Measurements from ENCODE around the gene CELF1.
"Not testable (repeated sequence)": the region's sequence is repeated elsewhere in the genome, so short reads cannot be mapped to it uniquely, and the experiment has no call there.

CELF1 gene

DNA sequence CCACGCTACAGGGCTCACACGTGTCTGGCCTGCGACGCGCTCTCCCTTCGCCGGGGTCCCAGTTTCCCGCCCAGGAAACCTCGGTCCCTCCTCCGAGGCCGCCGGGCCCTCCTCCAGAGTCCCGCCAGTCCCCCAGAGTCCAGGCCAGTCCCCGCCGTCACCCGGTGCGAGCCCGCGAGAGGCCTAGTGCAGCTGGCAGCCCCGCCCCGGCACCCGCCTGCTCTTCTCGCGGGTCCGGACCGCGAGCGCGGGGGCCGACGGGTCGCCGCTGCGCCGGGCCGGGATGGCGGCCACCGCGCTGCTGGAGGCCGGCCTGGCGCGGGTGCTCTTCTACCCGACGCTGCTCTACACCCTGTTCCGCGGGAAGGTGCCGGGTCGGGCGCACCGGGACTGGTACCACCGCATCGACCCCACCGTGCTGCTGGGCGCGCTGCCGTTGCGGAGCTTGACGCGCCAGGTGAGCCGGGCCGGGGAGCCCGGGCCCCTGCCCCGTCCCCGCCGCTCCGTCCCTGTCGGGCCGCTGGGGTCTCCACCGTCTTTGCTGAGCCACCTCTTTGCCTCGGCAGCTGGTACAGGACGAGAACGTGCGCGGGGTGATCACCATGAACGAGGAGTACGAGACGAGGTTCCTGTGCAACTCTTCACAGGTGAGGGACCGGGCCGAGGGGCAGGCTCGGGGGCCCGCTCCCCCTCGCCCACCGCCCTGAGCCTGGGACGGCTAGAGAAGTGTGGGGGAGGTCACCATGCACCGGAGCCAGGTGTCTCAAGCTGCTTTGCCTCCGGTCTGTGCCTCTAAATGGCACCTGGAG is 12.6 kb upstream of the CELF1 start, which contains the start of gene PTPMT1:
PTPMT1 (plus strand) TSS at position 260 of the 809 bp plus-strand sequence; CDS start at position 284, 24 bp downstream.
- no peaks in the 10 kb centered on the region for H3K9me3 ChIP-seq (ENCODE audit: severe bottlenecking)
- TF ChIP-seq, protein P1, sequence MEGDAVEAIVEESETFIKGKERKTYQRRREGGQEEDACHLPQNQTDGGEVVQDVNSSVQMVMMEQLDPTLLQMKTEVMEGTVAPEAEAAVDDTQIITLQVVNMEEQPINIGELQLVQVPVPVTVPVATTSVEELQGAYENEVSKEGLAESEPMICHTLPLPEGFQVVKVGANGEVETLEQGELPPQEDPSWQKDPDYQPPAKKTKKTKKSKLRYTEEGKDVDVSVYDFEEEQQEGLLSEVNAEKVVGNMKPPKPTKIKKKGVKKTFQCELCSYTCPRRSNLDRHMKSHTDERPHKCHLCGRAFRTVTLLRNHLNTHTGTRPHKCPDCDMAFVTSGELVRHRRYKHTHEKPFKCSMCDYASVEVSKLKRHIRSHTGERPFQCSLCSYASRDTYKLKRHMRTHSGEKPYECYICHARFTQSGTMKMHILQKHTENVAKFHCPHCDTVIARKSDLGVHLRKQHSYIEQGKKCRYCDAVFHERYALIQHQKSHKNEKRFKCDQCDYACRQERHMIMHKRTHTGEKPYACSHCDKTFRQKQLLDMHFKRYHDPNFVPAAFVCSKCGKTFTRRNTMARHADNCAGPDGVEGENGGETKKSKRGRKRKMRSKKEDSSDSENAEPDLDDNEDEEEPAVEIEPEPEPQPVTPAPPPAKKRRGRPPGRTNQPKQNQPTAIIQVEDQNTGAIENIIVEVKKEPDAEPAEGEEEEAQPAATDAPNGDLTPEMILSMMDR (IDR thresholded peaks at IDR 0.05; ENCODE audit: low read depth, low read length), result no peak
- H3K27ac ChIP-seq, result peak within 1 kb of the TSS; percentile 91
- no peaks in the 10 kb centered on the region for H3K27me3 ChIP-seq (ENCODE audit: insufficient read depth, low read depth, severe bottlenecking)
- H3K36me3 ChIP-seq, result peaks cover 25% of the 10 kb centered on the region
- peak within 1 kb of the TSS; percentile 67 for H3K4me3 ChIP-seq (ENCODE audit: low read depth, low read length)
- peak; percentile 84 for DNase-seq

DNA sequence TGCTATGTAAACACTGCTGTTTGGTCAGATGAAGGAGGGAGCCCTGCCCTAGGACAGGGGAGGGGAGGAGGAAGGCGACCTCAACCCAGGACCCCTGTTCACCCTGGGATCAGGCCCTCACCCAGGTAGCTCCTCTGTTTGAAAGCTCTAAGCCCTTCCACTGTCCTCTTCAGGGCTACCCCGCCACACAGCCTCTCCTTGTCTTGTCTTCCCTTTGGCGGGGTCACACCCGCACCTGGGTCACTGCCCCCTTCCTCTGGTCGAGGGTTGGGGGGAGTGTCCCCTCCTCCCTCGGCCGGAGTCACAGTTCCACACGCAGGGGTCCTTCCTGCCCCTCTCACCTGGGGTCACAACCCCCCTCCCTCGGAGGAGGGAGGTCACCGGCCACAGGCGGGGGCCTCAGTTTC is 12.0 kb upstream of the CELF1 start:
- peaks cover 22% of the 10 kb centered on the region for H3K36me3 ChIP-seq
- peak overlapping the region; percentile 91 for H3K27ac ChIP-seq
- TF ChIP-seq, protein P1 (IDR thresholded peaks at IDR 0.05; ENCODE audit: low read depth, low read length), result no peak
- DNase-seq, result no peak
- H3K4me3 ChIP-seq (ENCODE audit: low read depth, low read length), result peak overlapping the region; percentile 67
- H3K9me3 ChIP-seq (ENCODE audit: severe bottlenecking), result no peaks in the 10 kb centered on the region
- no peaks in the 10 kb centered on the region for H3K27me3 ChIP-seq (ENCODE audit: insufficient read depth, low read depth, severe bottlenecking)

DNA sequence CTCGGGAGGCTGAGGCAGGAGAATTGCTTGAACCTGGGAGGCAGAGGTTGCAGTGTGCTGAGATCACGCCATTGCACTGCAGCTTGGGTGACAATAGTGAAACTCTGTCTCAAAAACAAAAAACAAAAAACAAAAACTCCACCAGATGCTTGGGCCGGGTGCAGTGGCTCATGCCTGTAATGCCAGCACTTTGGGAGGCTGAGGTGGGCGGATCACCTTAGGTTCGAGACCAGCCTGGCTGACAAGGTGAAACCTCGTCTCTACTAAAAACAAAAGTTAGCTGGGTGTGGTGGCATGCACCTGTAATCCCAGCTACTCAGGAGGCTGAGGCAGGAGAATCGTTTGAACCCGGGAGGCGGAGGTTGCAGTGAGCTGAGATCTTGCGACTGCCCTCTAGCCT is 11.4 kb upstream of the CELF1 start:
- peaks cover 16% of the 10 kb centered on the region for H3K36me3 ChIP-seq
- not testable (repeated sequence) for H3K27ac ChIP-seq; DNase-seq; H3K27me3 ChIP-seq (ENCODE audit: insufficient read depth, low read depth, severe bottlenecking); H3K4me3 ChIP-seq (ENCODE audit: low read depth, low read length); H3K9me3 ChIP-seq (ENCODE audit: severe bottlenecking)

DNA sequence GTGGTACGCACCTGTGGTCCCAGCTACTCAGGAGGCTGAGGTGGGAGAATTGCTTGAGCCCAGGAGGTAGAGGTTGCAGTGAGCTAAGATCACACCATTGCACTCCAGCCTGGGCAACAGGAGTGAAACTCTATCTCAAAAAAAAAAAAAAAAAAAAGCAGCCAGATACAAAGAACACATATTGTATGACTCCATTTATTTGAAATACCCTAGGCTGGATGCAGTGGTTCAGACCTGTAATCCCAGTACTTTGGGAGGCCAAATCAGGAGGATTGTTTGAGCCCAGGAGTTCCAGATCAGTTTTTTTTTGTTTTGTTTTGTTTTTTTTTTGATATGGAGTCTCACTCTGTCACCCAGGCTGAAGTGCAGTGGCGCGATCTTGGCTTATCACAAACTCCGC is 9.5 kb upstream of the CELF1 start:
- not testable (repeated sequence) for H3K9me3 ChIP-seq (ENCODE audit: severe bottlenecking); H3K27me3 ChIP-seq (ENCODE audit: insufficient read depth, low read depth, severe bottlenecking); H3K4me3 ChIP-seq (ENCODE audit: low read depth, low read length); H3K27ac ChIP-seq; H3K36me3 ChIP-seq; DNase-seq

DNA sequence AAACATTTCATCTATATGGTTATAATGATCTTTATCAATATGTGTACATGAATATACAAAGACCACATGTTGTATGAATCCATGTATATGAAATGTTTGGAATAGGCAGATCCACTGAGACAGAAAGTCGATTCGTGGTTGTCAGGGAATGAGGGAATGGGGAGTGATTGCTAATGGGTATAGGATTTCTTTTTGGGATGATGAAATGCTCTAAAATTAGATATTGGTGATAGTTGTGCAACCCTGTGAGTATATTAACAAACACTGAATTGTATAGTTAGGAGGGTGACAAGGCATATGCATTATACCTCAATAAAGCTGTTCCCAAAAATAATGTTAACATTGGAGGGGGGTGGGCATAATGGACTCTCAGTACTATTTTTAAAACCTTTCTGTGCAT is 7.5 kb upstream of the CELF1 start:
- Histone ChIP-seq H3K27me3 (ENCODE audit: insufficient read depth, low read depth, severe bottlenecking) (no peaks in the 10 kb centered on the region), H3K4me3 (ENCODE audit: low read depth, low read length) (no peak overlapping the region), H3K27ac (no peak overlapping the region), H3K9me3 (ENCODE audit: severe bottlenecking) (no peaks in the 10 kb centered on the region), H3K36me3 (no peaks in the 10 kb centered on the region)
- DNase-seq, result no peak
- TF ChIP-seq, protein P1 (IDR thresholded peaks at IDR 0.05; ENCODE audit: low read depth, low read length), result no peak

DNA sequence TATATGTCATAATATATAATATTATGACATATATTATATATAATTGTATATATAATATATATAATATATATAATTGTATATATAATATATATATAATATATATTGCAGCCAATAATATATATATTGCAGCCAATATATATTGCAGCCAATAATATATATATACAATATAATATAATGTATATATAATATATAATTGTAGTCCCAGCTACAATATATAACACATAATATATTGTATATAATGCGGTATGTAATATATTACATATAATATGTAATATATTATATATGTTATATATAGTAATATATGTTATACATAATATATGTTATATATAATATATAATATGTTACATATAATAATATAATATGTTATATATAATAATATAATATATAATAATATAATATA is 5.8 kb upstream of the CELF1 start:
- Histone ChIP-seq H3K4me3 (ENCODE audit: low read depth, low read length) (no peak overlapping the region), H3K27me3 (ENCODE audit: insufficient read depth, low read depth, severe bottlenecking) (no peaks in the 10 kb centered on the region), H3K27ac (no peak overlapping the region), H3K36me3 (no peaks in the 10 kb centered on the region), H3K9me3 (ENCODE audit: severe bottlenecking) (no peaks in the 10 kb centered on the region)
- DNase-seq, result no peak
- TF ChIP-seq, protein P1 (IDR thresholded peaks at IDR 0.05; ENCODE audit: low read depth, low read length), result no peak

DNA sequence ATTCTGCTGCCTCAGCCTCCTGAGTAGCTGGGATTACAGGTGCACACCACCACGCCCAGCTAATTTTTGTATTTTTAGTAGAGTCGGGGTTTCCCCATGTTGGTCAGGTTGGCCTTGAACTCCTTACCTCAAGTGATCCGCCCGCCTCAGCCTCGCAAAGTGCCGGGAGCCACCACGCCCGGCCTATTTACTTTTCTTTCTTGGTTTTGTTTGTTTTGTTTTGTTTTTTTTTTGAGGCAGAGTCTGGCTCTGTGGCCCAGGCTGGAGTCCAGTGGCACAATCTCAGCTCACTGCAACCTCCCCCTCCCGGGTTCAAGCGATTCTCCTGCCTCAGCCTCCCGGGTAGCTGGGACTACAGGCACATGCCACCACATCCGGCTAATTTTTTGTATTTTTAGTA is 4.1 kb upstream of the CELF1 start:
- not testable (repeated sequence) for H3K36me3 ChIP-seq; H3K4me3 ChIP-seq (ENCODE audit: low read depth, low read length); H3K27ac ChIP-seq; DNase-seq; H3K9me3 ChIP-seq (ENCODE audit: severe bottlenecking); H3K27me3 ChIP-seq (ENCODE audit: insufficient read depth, low read depth, severe bottlenecking)

Measured in WERI-Rb-1 (cell line).